Activated CD4-positive, alpha-beta T cell treated with anti-CD3 and anti-CD28 coated beads, Interleukin-2, amount 50 U/mL, for 4 hours (primary cell): Measurements from ENCODE around the gene CHMP5.
"Not testable (repeated sequence)": the region's sequence is repeated elsewhere in the genome, so short reads cannot be mapped to it uniquely, and the experiment has no call there.

ENCODE experiments used
- DNase-seq, 2 experiments: peaks; one replicate each; pipeline ENCODE4 v3.0.0-alpha.2; 2020

Gene CHMP5

GRCh38 chr9:33285502-33285901 lies 20.7 kb downstream of the CHMP5 start:
- DNase-seq: no peak

DNA sequence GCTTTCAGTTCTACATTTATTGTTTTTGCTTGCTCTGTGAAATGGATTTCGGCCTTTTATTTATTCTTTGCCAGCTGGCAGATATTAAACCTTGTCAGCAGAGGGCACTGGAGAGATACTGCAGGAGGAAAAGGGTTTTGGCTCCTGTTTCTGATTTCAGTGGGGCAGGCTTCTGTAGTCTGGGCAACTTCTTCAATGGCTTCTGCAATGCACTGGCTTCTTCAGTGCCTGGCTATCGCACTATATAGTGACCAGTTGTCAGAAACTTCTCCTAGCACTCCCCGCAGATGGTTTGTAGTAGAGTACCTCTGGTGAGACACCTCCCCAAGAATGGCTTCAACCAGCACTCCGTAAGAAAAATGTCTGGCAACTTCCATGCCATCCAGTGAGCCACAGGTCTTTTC lies 22.2 kb downstream of the CHMP5 start:
- peak; percentile 21 to 25 for DNase-seq

DNA sequence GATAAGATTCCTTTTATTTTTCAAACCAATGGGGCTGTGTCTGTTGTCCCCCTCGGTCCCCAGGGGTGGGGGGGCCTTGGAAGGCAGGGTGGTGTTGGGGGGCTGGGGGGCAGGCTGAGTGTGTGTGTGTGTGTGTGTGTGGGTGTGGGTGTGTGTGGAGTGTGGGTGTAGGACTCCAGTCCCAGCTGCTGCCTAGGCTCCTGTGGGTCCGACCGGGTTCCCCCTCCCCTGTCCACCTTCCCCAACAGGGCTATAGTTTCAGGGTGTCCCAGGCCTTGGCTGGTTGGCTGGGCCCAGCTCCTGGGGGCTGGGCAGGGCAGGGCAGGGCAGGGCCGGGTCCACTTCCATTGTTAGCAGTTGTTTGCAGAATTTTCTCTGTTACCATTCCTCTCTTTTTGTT lies 23.4 kb downstream of the CHMP5 start:
- no peak for DNase-seq

GRCh38 chr9:33288828-33289483 lies 24.1 kb downstream of the CHMP5 start:
- no peak for DNase-seq

GRCh38 chr9:33289496-33289895 lies 24.6 kb downstream of the CHMP5 start:
- peak in 1 of 2 experiments; percentile 21 for DNase-seq

GRCh38 chr9:33289936-33290246 lies 25.0 kb downstream of the CHMP5 start:
- no peak for DNase-seq

- peak; percentile 97 for DNase-seq
Measured at GRCh38 chr9:33290247-33291030, 25.6 kb downstream of the CHMP5 start, which contains the start of gene NFX1. TSS of gene NFX1 (plus strand) at chr9:33290516. CDS start at chr9:33290573, 57 bp downstream.

- no peak for DNase-seq
Measured at GRCh38 chr9:33291031-33291397, 26.2 kb downstream of the CHMP5 start.

DNA sequence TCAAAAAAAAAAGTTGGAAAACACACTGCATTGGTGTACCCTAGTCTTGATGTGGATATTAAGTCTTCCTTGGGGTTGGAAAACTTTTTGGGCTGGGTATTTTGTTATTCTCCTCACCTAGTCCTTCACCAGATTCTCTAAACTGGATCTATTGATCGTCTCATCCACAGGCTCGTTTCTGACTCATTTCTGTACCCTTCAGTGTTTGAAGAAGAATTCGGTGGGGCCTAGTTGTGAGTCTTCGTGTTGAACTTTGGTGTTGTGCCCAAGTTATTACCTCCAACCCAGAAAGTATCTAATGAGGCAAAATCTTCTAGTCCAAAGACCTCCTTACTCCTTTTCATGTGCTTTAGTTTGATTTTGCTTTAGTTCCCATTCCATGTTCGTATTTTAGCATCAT lies 27.1 kb downstream of the CHMP5 start:
- DNase-seq: no peak

- no peak for DNase-seq
Measured at GRCh38 chr9:33293782-33294181, 28.9 kb downstream of the CHMP5 start.

- DNase-seq: no peak
Measured at GRCh38 chr9:33294670-33295432, 30.0 kb downstream of the CHMP5 start.

DNA sequence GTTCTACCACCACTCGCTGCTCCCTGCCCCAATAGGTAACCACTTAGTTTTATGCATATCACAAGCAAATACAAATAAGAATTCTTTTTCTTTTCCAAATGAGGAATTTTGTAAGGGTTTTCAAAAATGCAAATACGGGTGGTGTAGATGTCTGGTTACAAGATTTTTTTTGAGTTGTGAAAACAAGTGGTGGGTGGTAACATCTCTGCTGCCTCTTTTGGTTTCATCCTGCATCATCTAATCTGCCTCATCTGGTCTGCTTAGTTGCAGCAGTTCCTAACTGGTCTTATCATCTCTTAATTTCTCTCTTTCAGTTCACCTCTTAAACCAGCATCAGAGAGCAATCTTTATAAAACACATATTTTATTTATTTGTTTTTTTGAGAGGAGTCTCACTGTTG lies 30.7 kb downstream of the CHMP5 start:
- no peak for DNase-seq

GRCh38 chr9:33297432-33297831 lies 32.6 kb downstream of the CHMP5 start:
- no peak for DNase-seq

DNA sequence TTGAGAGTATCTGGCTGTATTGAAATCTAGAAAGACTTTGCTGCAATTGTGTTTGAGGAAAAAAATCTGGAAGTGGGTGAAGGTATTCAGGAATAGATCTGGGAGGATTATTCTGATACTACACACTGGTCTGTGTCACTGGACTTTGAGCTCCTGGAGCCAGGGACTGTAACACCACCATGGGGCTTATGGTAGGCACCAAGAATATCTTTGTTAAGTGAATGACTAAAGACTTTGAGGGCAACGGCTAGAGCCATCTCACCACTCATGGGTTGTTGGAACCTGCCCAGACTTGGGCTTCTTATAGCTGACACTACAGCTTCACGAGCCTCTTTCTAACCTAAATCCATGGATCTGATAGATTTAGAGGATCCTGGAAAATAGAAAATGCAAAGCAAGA lies 35.7 kb downstream of the CHMP5 start:
- no peak for DNase-seq

- no peak for DNase-seq
Measured at GRCh38 chr9:33304362-33304761, 39.5 kb downstream of the CHMP5 start.

- no peak for DNase-seq
Measured at GRCh38 chr9:33306037-33306436, 41.2 kb downstream of the CHMP5 start.

DNA sequence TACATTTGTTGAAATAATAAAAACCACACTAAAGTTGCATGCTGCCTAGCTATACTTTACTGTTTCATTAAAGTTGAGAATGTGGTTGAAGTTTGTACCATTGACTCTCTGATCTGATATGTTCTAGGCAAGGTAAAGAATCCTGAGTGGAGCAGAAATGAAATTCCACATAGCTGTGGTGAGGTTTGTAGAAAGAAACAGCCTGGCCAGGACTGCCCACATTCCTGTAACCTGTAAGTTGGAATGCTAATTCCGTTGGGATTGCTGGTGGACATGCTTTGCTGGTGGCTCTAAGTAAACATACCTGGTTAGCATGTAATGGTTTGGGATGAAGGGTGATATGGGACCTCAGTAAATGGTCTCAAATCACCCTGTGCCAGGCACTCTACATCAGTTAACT lies 42.2 kb downstream of the CHMP5 start:
- DNase-seq: no peak

DNA sequence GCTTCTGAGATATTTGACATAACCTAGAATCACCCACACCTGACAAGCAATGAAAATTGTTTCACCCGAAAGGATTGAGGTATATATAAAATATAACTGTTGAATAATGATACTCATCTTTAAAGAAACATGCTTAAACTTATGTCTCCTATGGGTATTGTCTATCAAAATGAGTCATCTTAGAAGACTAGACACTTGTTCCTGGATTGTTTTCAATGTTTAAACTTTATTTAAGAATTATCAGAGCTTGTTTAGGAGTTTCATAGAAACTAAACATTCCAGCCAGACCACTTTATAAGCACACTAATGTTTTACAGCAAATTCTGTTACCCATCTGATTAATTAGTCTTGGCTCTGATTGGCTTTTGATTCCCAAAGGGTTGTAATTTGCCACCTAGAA lies 45.1 kb downstream of the CHMP5 start:
- DNase-seq: no peak

GRCh38 chr9:33310748-33311147 lies 45.9 kb downstream of the CHMP5 start:
- no peak for DNase-seq

- DNase-seq: no peak
Measured at GRCh38 chr9:33311953-33312352, 47.1 kb downstream of the CHMP5 start.

- no peak for DNase-seq
Measured at GRCh38 chr9:33315371-33315770, 50.5 kb downstream of the CHMP5 start.

DNA sequence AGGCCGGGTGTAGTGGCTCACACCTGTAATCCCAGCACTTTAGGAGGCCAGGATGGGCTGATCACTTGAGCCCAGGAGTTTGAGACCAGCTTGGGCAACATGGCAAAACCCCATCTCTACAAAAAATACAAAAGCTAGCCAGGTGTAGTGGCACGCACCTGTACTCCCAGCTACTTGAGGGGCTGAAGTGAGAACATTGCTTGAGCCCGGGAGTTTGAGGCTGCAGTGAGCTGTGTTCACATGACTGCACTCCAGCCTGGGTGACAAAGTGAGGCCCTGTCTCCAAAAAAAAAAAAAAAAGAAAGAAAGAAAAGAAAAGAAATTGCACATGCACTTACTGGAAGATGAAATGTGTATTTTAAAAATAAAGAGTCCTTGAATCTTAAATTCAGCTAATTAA lies 52.3 kb downstream of the CHMP5 start:
- DNase-seq: not testable (repeated sequence)

- DNase-seq: no peak
Measured at GRCh38 chr9:33318225-33318624, 53.4 kb downstream of the CHMP5 start.

DNA sequence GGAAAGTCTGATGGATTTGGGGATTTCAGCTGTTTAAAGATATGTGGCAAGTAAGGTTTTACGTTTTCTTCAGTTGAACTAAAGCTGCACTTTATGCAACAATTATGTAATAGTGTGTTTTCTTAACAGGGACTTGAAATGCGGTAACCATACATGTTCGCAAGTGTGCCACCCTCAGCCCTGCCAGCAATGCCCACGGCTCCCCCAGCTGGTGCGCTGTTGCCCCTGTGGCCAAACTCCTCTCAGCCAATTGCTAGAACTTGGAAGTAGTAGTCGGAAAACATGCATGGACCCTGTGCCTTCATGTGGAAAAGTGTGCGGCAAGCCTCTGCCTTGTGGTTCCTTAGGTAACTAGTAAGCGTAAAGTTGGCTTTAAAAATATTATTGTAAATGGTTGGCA lies 53.9 kb downstream of the CHMP5 start:
- no peak for DNase-seq
